Psoas muscle (tissue), 8 donors: ENCODE measurements around the gene SLC16A12. TPM values are rescaled to one million over a fixed set of nuclear protein-coding genes. Genes with fewer than 3 reads are reported as not detected.

Source experiments
- ATAC-seq, 4 donors: fragments of 200-7000 bp; cut with Tn5 transposase; one replicate each; pipeline ENCODE4 v1.9.1; 2020; ENCODE audit warnings: moderate library complexity in 3 of 4, mild to moderate bottlenecking in 2 of 4
- DNase-seq, 2 donors: peaks; one replicate each; pipeline ENCODE4 v3.0.0-alpha.2; 2020
- H3K27ac ChIP-seq: fragments of 200-600 bp; one replicate; pipeline ENCODE4 v1.8.0; 2022
- H3K27me3 ChIP-seq, 3 donors: fragments of 200-600 bp in 1 of 3; one replicate each; pipeline versions ENCODE4 v1.6.1 to v1.8.0; 2013 to 2022; ENCODE audit warnings: low read length in 2 of 3, mild to moderate bottlenecking in 2 of 3, moderate library complexity in 1 of 3; ENCODE audit not compliant: insufficient read depth in 3 of 3
- H3K36me3 ChIP-seq, 2 donors: fragments of 200-600 bp in 1 of 2; one replicate each; pipeline versions ENCODE4 v1.6.1 to v1.8.0; 2013 to 2022; ENCODE audit warnings: low read depth in 1 of 2, mild to moderate bottlenecking in 1 of 2, moderate library complexity in 1 of 2; ENCODE audit not compliant: insufficient read depth in 1 of 2
- H3K4me1 ChIP-seq: fragments of 200-600 bp; one replicate; pipeline ENCODE4 v1.8.0; 2022
- H3K4me3 ChIP-seq: fragments of 200-600 bp; one replicate; pipeline ENCODE4 v1.8.0; 2022; ENCODE audit warnings: mild to moderate bottlenecking
- H3K9me3 ChIP-seq: fragments of 200-600 bp; one replicate; pipeline ENCODE4 v1.8.0; 2022
- WGBS, 3 donors: extraction: QIAGEN DNeasy Blood & Tissue Kit; methylation state at CpG; one replicate each; pipeline versions ENCODE4 v1.1.6 to v1.1.7; 2013; 5-methylcytosine and 5-hydroxymethylcytosine counted together
- intact Hi-C, 2 donors: fragments of 100-400 bp; cut with DNase I; formaldehyde crosslinking; loops; one replicate each; pipeline versions ENCODE4 v1.11.0 to v1.14.2; 2022
- polyA plus RNA-seq, 3 donors: library from polyadenylated mRNA; stranded (reverse); fragments of 200-250 nt; gene quantifications; one replicate each; pipeline ENCODE4 v1.2.3, GENCODE V29; 2013
- total RNA-seq, 4 donors: library from RNA; stranded (reverse); fragmentation: NEBNext Ultra II Directional in 2 of 4; extraction: Animal tissue kit (Norgen Biotek cat#: 25700) in 2 of 4; gene quantifications; one replicate each; pipeline versions ENCODE4 v1.2.1 to v1.2.4, GENCODE V29; 2021 to 2023
- TF ChIP-seq, protein P1 (sequence below): fragments of 200-600 bp; IDR thresholded peaks from one replicate; pipeline ENCODE4 v1.8.0; 2022; ENCODE audit warnings: antibody characterized with exemption
- donor health status: healthy with polysubstance abuse.
- donor health status: DM: no; HTN: no; CAD: no; lungs with moderate emphysema.
- donor health status: Bipolar disorder and iron deficiency.
- donor health status: healthy.
- donor health status: DM: yes; HTN: yes; CAD: no.
- donor health status: DM: no; HTN: no; CAD: no.
- donor health status: DM: no; HTN: no; CAD: no.
- donor health status: DM: yes; HTN: yes; CAD: no.

SLC16A12 gene
- total and polyA plus RNA-seq, 7 donors: 0.74 to 1.9 (median 1.2) TPM

DNA sequence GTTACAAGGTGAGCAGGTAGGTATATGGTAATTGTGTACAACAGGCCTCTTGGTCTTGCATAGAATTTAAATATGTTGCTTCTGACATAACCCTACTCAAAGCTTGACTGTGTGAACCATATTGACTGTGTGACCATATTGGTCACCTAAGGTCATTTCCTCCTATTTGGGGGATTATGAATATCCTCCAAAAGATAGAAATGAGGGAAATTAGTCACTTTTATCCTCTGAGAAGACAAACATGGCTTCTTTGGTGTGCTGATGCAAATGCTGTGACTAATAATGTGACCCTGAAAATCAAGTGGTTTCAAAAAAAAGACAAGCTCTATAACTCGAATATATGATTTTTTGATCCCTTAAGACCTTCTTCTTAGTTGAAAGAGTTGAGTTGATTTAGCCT lies 93.1 kb downstream of the SLC16A12 start:
- DNase-seq (no peak), ATAC-seq (no peak)
- H3K9me3 ChIP-seq: no peaks in the 10 kb centered on the region
- H3K27ac ChIP-seq: no peak overlapping the region
- TF ChIP-seq, protein P1, sequence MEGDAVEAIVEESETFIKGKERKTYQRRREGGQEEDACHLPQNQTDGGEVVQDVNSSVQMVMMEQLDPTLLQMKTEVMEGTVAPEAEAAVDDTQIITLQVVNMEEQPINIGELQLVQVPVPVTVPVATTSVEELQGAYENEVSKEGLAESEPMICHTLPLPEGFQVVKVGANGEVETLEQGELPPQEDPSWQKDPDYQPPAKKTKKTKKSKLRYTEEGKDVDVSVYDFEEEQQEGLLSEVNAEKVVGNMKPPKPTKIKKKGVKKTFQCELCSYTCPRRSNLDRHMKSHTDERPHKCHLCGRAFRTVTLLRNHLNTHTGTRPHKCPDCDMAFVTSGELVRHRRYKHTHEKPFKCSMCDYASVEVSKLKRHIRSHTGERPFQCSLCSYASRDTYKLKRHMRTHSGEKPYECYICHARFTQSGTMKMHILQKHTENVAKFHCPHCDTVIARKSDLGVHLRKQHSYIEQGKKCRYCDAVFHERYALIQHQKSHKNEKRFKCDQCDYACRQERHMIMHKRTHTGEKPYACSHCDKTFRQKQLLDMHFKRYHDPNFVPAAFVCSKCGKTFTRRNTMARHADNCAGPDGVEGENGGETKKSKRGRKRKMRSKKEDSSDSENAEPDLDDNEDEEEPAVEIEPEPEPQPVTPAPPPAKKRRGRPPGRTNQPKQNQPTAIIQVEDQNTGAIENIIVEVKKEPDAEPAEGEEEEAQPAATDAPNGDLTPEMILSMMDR: no peak
- no peaks in the 10 kb centered on the region for H3K27me3 ChIP-seq
- H3K4me1 ChIP-seq: no peaks in the 10 kb centered on the region
- WGBS, 3 donors: 79 to 83% (median 81%) methylated on average over 1 of the region's 1 CpG
- no peaks in the 10 kb centered on the region for H3K36me3 ChIP-seq
- intact Hi-C loops: no loop called here
- H3K4me3 ChIP-seq: no peak overlapping the region

- H3K9me3 ChIP-seq: no peaks in the 10 kb centered on the region
- DNase-seq (no peak), ATAC-seq (peak in 2 of 4 donors; percentile 55 to 59)
- no peaks in the 10 kb centered on the region for H3K4me1 ChIP-seq
- H3K27me3 ChIP-seq: no peaks in the 10 kb centered on the region
- H3K36me3 ChIP-seq: no peaks in the 10 kb centered on the region
- no peak overlapping the region for H3K27ac ChIP-seq
- TF ChIP-seq, protein P1: no peak
- H3K4me3 ChIP-seq: no peak overlapping the region
- 38 to 47% (median 38%) methylated on average over 4 of the region's 4 CpGs for WGBS, 3 donors
- intact Hi-C loops: no loop called here
Measured at GRCh38 chr10:89440226-89441009, 95.0 kb downstream of the SLC16A12 start.

DNA sequence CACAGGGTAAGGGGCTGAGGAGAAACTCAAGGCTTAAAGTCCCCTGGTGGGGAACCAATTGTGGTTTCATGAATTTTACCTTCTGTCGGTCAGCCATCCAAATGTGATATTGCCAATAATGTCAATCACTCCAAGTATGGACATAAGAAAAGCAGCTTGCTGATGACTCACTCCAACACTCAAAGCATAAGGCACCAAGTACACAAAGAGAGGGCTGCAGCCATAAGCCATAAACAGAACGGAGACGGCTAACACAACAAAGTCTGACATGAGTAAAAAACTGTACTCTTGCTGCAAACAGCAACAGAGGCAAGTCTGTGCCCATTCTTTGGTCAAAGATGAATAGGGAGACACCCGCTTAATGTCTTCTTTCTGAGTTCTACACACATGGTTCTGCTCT lies 96.9 kb downstream of the SLC16A12 start:
- TF ChIP-seq, protein P1: no peak
- Histone ChIP-seq H3K27me3 (no peaks in the 10 kb centered on the region), H3K9me3 (no peaks in the 10 kb centered on the region), H3K36me3 (no peaks in the 10 kb centered on the region), H3K4me1 (no peaks in the 10 kb centered on the region), H3K4me3 (no peak overlapping the region), H3K27ac (no peak overlapping the region)
- DNase-seq: no peak
- no peak for ATAC-seq
- 91 to 94% (median 92%) methylated on average over 4 of the region's 4 CpGs for WGBS, 3 donors
- intact Hi-C loops: no loop called here

DNA sequence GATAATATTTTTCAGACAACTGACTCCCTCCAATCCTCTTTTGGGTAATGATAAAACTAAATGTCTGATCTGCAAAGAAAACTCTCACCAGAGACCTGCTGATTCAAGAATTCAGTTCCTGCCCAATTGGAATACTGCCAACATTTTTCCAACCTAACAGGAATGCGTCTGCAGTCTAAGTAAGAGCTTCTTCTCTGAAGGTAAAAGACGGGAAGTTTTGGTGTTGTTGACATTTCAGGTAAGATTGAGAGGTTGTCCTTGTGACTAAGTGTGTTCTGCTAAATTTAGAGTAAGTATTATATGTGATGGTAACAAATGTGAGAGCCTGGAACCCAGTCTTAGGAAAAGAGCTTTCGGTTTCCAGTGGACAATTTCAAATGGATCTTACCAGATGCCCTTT lies 103.4 kb downstream of the SLC16A12 start:
- no peak for DNase-seq
- Histone ChIP-seq H3K4me1 (peaks cover 22% of the 10 kb centered on the region), H3K36me3 (no peaks in the 10 kb centered on the region), H3K4me3 (no peak overlapping the region), H3K9me3 (no peaks in the 10 kb centered on the region), H3K27me3 (no peaks in the 10 kb centered on the region), H3K27ac (no peak overlapping the region)
- TF ChIP-seq, protein P1: no peak
- 15 to 26% (median 16%) methylated on average over 3 of the region's 3 CpGs for WGBS, 3 donors
- intact Hi-C loops: no loop called here
- peak in 1 of 4 donors; percentile 52 for ATAC-seq
